HepG2 (cell line): ENCODE measurements around the gene BLMH. TPM values are rescaled to one million over a fixed set of nuclear protein-coding genes. Genes with fewer than 3 reads are reported as not detected.

ENCODE experiments used
- ATF3 ChIP-seq: sonication (generic); formaldehyde crosslinking; IDR thresholded peaks from 2 replicates; pipeline ENCODE4 v1.4.0; 2020; ENCODE audit warnings: missing genetic modification reagents
- ATM ChIP-seq: fragments of 450-650 bp; IDR thresholded peaks from 2 replicates; pipeline ENCODE4 v1.7.1; 2017; ENCODE audit warnings: mild to moderate bottlenecking, borderline replicate concordance
- CBFB ChIP-seq: sonication (generic); formaldehyde crosslinking; IDR thresholded peaks from 2 replicates; pipeline ENCODE4 v1.4.0; 2020; ENCODE audit warnings: missing genetic modification reagents
- CCDC6 ChIP-seq: sonication (generic); formaldehyde crosslinking; IDR thresholded peaks from 2 replicates; pipeline ENCODE4 v1.8.1; 2022; ENCODE audit warnings: mild to moderate bottlenecking, missing genetic modification reagents, moderate library complexity
- CENPT ChIP-seq: sonication (generic); formaldehyde crosslinking; IDR thresholded peaks from 2 replicates; pipeline ENCODE4 v1.8.0; 2022; ENCODE audit warnings: low read depth, mild to moderate bottlenecking, moderate library complexity, missing genetic modification reagents
- DR1 ChIP-seq: sonication (generic); formaldehyde crosslinking; IDR thresholded peaks from 2 replicates; pipeline ENCODE4 v1.8.0; 2021; ENCODE audit warnings: mild to moderate bottlenecking, missing genetic modification reagents, inconsistent platforms
- FLYWCH1 ChIP-seq: sonication (generic); formaldehyde crosslinking; IDR thresholded peaks from 2 replicates; pipeline ENCODE4 v1.8.1; 2023; ENCODE audit warnings: mild to moderate bottlenecking, missing genetic modification reagents
- LCORL ChIP-seq, 2 experiments: fragments of 450-650 bp in 1 of 2; sonication (generic) in 1 of 2; formaldehyde crosslinking in 1 of 2; IDR thresholded peaks; 2 replicates each; pipeline versions ENCODE4 v1.5.0 to v1.6.1; 2017 to 2020; ENCODE audit warnings: antibody characterized with exemption in 1 of 2, missing genetic modification reagents in 1 of 2
- MAFG ChIP-seq: sonication (generic); formaldehyde crosslinking; IDR thresholded peaks from 2 replicates; pipeline ENCODE4 v1.5.1; 2020; ENCODE audit warnings: mild to moderate bottlenecking, missing genetic modification reagents
- MBD4 ChIP-seq: IDR thresholded peaks from 2 replicates; pipeline ENCODE4 v1.6.1; 2012; ENCODE audit warnings: low read length, inconsistent platforms, borderline replicate concordance
- MTA1 ChIP-seq: sonication (generic); formaldehyde crosslinking; IDR thresholded peaks from 2 replicates; pipeline ENCODE4 v1.4.0; 2020; ENCODE audit warnings: missing genetic modification reagents, mild to moderate bottlenecking, borderline replicate concordance
- NR0B2 ChIP-seq: sonication (generic); formaldehyde crosslinking; IDR thresholded peaks from 2 replicates; pipeline ENCODE4 v1.4.0; 2020; ENCODE audit warnings: mild to moderate bottlenecking, missing genetic modification reagents
- REPIN1 ChIP-seq: sonication (generic); formaldehyde crosslinking; IDR thresholded peaks from 2 replicates; pipeline ENCODE4 v1.8.0; 2022; ENCODE audit warnings: missing genetic modification reagents, low read depth, mild to moderate bottlenecking, borderline replicate concordance
- ZFY ChIP-seq: sonication (generic); formaldehyde crosslinking; IDR thresholded peaks from 2 replicates; pipeline ENCODE4 v1.4.0; 2020; ENCODE audit warnings: missing genetic modification reagents
- ZNF101 ChIP-seq: sonication (generic); formaldehyde crosslinking; IDR thresholded peaks from 2 replicates; pipeline ENCODE4 v1.4.0; 2020; ENCODE audit warnings: mild to moderate bottlenecking, low read depth, missing genetic modification reagents, borderline replicate concordance
- ZNF180 ChIP-seq: sonication (generic); formaldehyde crosslinking; IDR thresholded peaks from 2 replicates; pipeline ENCODE4 v1.4.0; 2020; ENCODE audit warnings: low read depth, missing genetic modification reagents, borderline replicate concordance
- ZNF382 ChIP-seq: sonication (generic); formaldehyde crosslinking; IDR thresholded peaks from 2 replicates; pipeline ENCODE4 v1.5.0; 2020; ENCODE audit warnings: missing genetic modification reagents, mild to moderate bottlenecking, borderline replicate concordance
- ZNF558 ChIP-seq: sonication (generic); formaldehyde crosslinking; IDR thresholded peaks from 2 replicates; pipeline ENCODE4 v1.9.0; 2022; ENCODE audit warnings: mild to moderate bottlenecking, missing genetic modification reagents, borderline replicate concordance
- ZNF567 ChIP-seq: sonication (generic); formaldehyde crosslinking; IDR thresholded peaks from 2 replicates; pipeline ENCODE4 v1.8.1; 2023; ENCODE audit warnings: mild to moderate bottlenecking, missing genetic modification reagents, borderline replicate concordance
- ZNF780A ChIP-seq: sonication (generic); formaldehyde crosslinking; IDR thresholded peaks from 2 replicates; pipeline ENCODE4 v1.8.0; 2022; ENCODE audit warnings: mild to moderate bottlenecking, missing genetic modification reagents, moderate library complexity
- ZNF788 ChIP-seq: sonication (generic); formaldehyde crosslinking; IDR thresholded peaks from 2 replicates; pipeline ENCODE4 v1.5.0; 2020; ENCODE audit warnings: mild to moderate bottlenecking, missing genetic modification reagents, borderline replicate concordance
- polyA plus RNA-seq, 8 experiments: library from polyadenylated mRNA; depleted of rRNA in 3 of 8; stranded (reverse) in 7 of 8; unstranded in 1 of 8; fragments of >200 nt; fragmentation: Illumina TruSeq in 4 of 8; extraction: Trizol in 4 of 8; gene quantifications; 2 replicates each; pipeline versions ENCODE4 v1.2.1 to v1.2.3, GENCODE V29; 2011 to 2016; ENCODE audit warnings: low read depth in 4 of 8, missing spikeins in 1 of 8, mixed read lengths in 1 of 8; ENCODE audit not compliant: insufficient read depth in 1 of 8
- total RNA-seq, 5 experiments: library from RNA; depleted of rRNA; stranded (reverse); fragments of >200 nt; fragmentation: Illumina TruSeq; extraction: Trizol; gene quantifications; 2 replicates each; pipeline ENCODE4 v1.2.3, GENCODE V29; 2016; ENCODE audit warnings: low read depth in 1 of 5
- TF ChIP-seq, protein P1 (sequence below): sonication (generic); formaldehyde crosslinking; IDR thresholded peaks from 2 replicates; pipeline ENCODE4 v1.5.1; 2020; ENCODE audit warnings: missing genetic modification reagents, mild to moderate bottlenecking, borderline replicate concordance
- TF ChIP-seq, protein P2 (sequence below): sonication (generic); formaldehyde crosslinking; conservative IDR thresholded peaks from 2 replicates; pipeline ENCODE4 v1.8.0; 2022; ENCODE audit warnings: low read depth, missing genetic modification reagents
- TF ChIP-seq, protein P3 (sequence below): sonication (generic); formaldehyde crosslinking; IDR thresholded peaks from 2 replicates; pipeline ENCODE4 v1.5.0; 2020; ENCODE audit warnings: missing genetic modification reagents

Gene BLMH
- total and polyA plus RNA-seq, 2 of the 13 experiments (the other 11 are each of a cell fraction or from before 2014, with no cell fraction given), result 12.1 to 41.0 TPM

DNA sequence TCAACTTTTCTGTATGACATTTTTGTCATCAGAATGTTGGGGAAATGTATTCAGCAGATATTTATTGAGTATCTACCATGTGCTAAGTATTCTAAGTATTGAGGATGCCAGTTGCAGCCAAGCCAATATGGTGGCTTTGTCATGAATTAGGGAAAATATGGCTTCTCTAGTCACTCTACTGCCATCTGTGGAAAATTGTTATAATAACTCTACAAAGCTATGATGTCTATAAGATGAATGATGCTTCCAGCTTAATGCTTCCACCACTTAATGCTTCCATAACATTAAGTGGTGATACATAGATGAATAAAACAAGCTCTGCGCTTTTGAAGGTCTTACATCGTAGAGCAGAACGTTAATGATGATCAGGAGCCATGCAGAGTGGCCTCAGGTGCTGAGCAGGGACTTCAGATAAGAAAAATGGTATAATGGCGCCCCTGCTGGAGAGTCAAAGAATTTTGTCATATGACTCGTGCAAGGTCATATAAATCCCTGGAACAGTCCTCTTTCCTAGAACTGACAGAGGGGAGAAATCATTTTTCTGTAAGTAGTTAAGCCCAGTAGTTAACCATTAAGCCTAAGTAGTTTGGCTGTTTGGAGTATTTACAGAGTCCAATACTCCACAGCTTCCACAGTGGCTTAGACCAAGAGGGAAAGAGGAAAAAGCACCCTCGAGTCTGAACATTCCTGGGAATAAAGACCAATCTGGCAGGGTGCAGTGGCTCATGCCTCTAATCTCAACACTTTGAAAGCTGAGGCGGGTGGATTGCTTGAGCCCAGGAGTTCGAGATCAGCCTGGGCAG lies 44.8 kb upstream of the BLMH start (continued):
- TF ChIP-seq, protein P1, sequence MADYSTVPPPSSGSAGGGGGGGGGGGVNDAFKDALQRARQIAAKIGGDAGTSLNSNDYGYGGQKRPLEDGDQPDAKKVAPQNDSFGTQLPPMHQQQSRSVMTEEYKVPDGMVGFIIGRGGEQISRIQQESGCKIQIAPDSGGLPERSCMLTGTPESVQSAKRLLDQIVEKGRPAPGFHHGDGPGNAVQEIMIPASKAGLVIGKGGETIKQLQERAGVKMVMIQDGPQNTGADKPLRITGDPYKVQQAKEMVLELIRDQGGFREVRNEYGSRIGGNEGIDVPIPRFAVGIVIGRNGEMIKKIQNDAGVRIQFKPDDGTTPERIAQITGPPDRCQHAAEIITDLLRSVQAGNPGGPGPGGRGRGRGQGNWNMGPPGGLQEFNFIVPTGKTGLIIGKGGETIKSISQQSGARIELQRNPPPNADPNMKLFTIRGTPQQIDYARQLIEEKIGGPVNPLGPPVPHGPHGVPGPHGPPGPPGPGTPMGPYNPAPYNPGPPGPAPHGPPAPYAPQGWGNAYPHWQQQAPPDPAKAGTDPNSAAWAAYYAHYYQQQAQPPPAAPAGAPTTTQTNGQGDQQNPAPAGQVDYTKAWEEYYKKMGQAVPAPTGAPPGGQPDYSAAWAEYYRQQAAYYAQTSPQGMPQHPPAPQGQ (CRISPR knock-in tag), result no peak
- peak; percentile 48; the same call in 1 of the 2 replicates for TF ChIP-seq ZNF788 (CRISPR knock-in tag)
- TF ChIP-seq ZNF382, result no peak
- no peak; the same call in 1 of the 2 replicates for TF ChIP-seq REPIN1
- no peak for TF ChIP-seq ATM
- no peak for TF ChIP-seq ZNF567 (CRISPR knock-in tag)
- no peak for TF ChIP-seq FLYWCH1 (CRISPR knock-in tag)
- no peak for TF ChIP-seq ZNF780A (CRISPR knock-in tag)
- TF ChIP-seq MBD4, result no peak
- TF ChIP-seq MAFG (CRISPR knock-in tag), result no peak
- TF ChIP-seq ZNF101, result no peak
- no peak for TF ChIP-seq CCDC6
- no peak for TF ChIP-seq CENPT
- no peak for TF ChIP-seq CBFB
- no peak for TF ChIP-seq ATF3
- TF ChIP-seq, protein P2, sequence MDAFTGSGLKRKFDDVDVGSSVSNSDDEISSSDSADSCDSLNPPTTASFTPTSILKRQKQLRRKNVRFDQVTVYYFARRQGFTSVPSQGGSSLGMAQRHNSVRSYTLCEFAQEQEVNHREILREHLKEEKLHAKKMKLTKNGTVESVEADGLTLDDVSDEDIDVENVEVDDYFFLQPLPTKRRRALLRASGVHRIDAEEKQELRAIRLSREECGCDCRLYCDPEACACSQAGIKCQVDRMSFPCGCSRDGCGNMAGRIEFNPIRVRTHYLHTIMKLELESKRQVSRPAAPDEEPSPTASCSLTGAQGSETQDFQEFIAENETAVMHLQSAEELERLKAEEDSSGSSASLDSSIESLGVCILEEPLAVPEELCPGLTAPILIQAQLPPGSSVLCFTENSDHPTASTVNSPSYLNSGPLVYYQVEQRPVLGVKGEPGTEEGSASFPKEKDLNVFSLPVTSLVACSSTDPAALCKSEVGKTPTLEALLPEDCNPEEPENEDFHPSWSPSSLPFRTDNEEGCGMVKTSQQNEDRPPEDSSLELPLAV (CRISPR knock-in tag), result no peak
- no peak for TF ChIP-seq MTA1
- TF ChIP-seq, protein P3, sequence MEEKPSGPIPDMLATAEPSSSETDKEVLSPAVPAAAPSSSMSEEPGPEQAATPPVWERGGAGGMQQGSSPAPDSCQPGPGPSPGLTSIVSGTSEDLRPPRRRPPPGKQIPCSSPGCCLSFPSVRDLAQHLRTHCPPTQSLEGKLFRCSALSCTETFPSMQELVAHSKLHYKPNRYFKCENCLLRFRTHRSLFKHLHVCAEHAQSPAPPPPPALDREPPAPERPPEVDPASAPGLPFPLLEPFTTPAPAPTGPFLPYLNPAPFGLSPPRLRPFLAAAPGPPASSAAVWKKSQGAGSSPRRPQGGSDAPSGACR (CRISPR knock-in tag), result no peak
- TF ChIP-seq ZFY (CRISPR knock-in tag), result no peak; the same call in 1 of the 2 replicates
- TF ChIP-seq DR1 (CRISPR knock-in tag), result no peak
- no peak for TF ChIP-seq ZNF558 (CRISPR knock-in tag)
- TF ChIP-seq LCORL (IDR thresholded peaks at IDR 0.05), result no peak
- TF ChIP-seq LCORL (CRISPR knock-in tag; IDR thresholded peaks at IDR 0.05), result peak; percentile 40; the same call in 1 of the 2 replicates
- no peak for TF ChIP-seq NR0B2 (CRISPR knock-in tag)
- TF ChIP-seq ZNF180 (CRISPR knock-in tag), result no peak
